Thyroid gland (tissue), 4 donors: ENCODE data around the gene PNPLA4.

Source experiments
- POLR2A ChIP-seq, 2 donors: fragments of 450-650 bp; IDR thresholded peaks; one replicate each; pipeline ENCODE4 v1.6.1; 2017; ENCODE audit warnings: antibody characterized with exemption in 2 of 2, mild to moderate bottlenecking in 2 of 2, moderate library complexity in 1 of 2
- TF ChIP-seq, protein P1 (sequence below), 6 experiments: fragments of 200-600 bp in 3 of 6; fragments of 450-650 bp in 3 of 6; sonication (generic) in 3 of 6; IDR thresholded peaks; one replicate each; pipeline ENCODE4 v1.5.1; 2016 to 2019; ENCODE audit warnings: antibody characterized with exemption in 6 of 6, mild to moderate bottlenecking in 2 of 6, inconsistent platforms in 1 of 6, moderate library complexity in 1 of 6

DNA sequence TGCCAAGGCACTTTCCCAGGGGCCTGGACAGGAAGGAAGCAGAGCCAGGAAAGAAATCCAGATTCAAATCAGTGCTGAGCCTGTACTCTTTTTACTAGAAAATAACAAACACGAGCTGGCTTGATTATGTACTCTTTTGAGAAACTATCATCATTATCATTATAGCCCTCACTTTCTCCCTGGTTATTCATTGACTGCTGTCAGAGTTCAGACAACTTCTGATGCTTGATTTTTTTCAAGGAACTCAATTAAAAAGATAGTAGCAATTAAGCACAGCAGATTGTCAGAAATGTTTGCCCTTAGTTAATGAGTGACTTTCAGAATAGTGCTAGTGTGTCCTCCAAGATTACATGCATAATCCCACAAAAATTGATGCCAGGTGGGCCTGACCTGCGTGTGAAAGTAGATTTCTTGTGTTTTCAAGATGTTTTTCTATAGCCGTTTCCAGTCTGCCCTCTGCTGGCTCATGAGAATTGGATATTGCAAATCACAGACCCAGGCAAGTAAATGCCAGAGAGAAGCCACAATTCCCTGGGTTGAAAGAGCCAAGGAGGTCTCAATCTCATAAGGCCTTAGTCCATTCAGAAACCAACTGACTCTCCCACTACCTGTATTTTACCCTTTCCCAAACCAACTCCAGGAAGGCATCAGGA, 14.3 kb upstream of the PNPLA4 start:
- TF ChIP-seq, protein P1, sequence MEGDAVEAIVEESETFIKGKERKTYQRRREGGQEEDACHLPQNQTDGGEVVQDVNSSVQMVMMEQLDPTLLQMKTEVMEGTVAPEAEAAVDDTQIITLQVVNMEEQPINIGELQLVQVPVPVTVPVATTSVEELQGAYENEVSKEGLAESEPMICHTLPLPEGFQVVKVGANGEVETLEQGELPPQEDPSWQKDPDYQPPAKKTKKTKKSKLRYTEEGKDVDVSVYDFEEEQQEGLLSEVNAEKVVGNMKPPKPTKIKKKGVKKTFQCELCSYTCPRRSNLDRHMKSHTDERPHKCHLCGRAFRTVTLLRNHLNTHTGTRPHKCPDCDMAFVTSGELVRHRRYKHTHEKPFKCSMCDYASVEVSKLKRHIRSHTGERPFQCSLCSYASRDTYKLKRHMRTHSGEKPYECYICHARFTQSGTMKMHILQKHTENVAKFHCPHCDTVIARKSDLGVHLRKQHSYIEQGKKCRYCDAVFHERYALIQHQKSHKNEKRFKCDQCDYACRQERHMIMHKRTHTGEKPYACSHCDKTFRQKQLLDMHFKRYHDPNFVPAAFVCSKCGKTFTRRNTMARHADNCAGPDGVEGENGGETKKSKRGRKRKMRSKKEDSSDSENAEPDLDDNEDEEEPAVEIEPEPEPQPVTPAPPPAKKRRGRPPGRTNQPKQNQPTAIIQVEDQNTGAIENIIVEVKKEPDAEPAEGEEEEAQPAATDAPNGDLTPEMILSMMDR (IDR thresholded peaks at IDR 0.05) = peak in 2 of 6 experiments; percentile 14 to 24
- no peak for TF ChIP-seq POLR2A (IDR thresholded peaks at IDR 0.05)
